ENCODE data around the gene SLC2A4RG.
"Not testable (repeated sequence)": the region's sequence is repeated elsewhere in the genome, so short reads cannot be mapped to it uniquely, and the experiment has no call there.

Gene SLC2A4RG

GRCh38 chr20:63771046-63771707 is 31.6 kb downstream of the SLC2A4RG start:
- H3K27ac ChIP-seq = no peak overlapping the region
- DNase-seq (ENCODE audit: low read depth, low spot score) = no peak

- DNase-seq (ENCODE audit: low read depth, low spot score) = no peak
- H3K27ac ChIP-seq = no peak overlapping the region
Measured at GRCh38 chr20:63772781-63773518, 33.4 kb downstream of the SLC2A4RG start.

GRCh38 chr20:63773571-63774241 is 34.1 kb downstream of the SLC2A4RG start:
- DNase-seq (ENCODE audit: low read depth, low spot score) = no peak
- no peak overlapping the region for H3K27ac ChIP-seq

DNA sequence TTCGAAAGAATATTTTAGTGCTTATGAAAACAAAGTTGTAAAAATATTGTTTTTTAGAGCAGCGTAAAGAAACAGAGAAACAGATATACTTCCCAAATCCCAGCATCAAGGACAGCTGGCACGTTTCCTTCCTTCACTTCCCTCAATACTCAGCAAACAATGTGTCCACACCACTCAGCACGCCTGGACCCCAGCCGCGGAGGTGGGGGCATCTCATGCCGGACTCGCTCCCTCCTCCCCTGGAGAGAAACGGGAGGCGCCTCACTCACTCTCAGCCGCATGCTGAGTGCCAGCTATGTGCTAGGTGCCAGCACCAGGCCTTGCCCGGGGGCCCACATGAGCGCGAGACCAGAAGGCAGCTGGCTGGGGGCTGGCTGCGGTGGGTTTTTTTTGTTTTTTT is 34.7 kb downstream of the SLC2A4RG start:
- no peak overlapping the region for H3K27ac ChIP-seq
- no peak for DNase-seq (ENCODE audit: low read depth, low spot score)

- DNase-seq (ENCODE audit: low read depth, low spot score) = no peak
Measured at GRCh38 chr20:63775096-63775978, 35.8 kb downstream of the SLC2A4RG start.

GRCh38 chr20:63776875-63777274 is 37.3 kb downstream of the SLC2A4RG start:
- not testable (repeated sequence) for DNase-seq (ENCODE audit: low read depth, low spot score); H3K27ac ChIP-seq

More at GRCh38 chr20:63775096-63775978, 35.8 kb downstream of the SLC2A4RG start:
- no peak overlapping the region for H3K27ac ChIP-seq

- H3K27ac ChIP-seq = no peak overlapping the region
- no peak for DNase-seq (ENCODE audit: low read depth, low spot score)
Measured at GRCh38 chr20:63777614-63778013, 38.0 kb downstream of the SLC2A4RG start.

DNA sequence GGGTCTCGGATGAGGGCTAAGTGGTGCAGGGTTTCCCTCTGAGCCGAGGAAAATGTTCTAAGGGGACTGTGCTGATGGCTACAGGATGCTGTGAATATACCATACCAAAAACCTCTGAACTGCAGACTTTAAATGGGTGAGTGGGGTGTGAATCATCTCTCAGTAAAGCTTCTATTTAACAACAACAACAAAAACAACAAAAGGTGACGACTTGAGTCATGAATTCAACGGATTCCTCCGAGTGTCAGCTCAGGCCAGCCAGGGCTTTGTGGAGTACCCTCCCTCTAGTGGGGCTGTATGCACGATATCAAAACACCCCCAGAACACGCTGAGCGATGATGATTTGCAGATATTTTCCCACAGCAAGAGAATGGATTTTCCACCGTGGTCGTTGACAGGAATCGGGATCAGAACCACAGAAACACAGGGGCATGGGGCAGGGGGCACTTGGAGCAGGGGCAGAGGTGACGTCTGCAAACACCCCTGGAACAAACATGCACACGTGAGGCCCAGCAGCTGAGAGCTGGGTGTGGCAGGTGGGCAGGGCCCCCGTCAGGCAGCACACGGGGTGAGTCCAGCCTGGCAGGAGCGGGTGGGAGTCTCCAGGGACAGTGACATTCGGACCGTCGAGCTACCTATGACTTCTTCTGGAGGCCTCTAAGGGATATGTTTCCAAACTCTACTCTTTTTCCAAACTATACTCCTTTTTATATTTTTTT is 38.6 kb downstream of the SLC2A4RG start:
- DNase-seq (ENCODE audit: low read depth, low spot score) = no peak
- no peak overlapping the region for H3K27ac ChIP-seq

DNA sequence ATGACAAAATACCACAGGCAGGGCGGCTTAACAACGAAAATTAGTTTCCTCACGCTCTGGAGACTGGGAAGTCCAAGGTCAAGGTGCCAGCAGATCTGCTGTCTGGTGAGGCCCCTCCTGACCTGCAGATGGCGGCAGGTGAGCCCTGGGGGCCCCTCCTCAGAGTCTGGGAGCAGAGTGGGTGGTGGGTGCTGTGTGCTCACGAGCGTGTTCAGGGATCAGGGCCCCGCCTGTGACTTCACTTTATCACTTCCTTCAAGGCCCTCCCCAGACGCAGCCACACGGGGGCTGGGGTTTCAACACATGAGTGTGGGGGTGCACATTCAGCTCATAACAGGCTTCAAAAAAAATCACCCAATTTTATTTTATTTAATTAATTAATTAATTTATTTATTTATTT is 39.3 kb downstream of the SLC2A4RG start:
- H3K27ac ChIP-seq = no peak overlapping the region
- DNase-seq (ENCODE audit: low read depth, low spot score) = no peak

GRCh38 chr20:63781181-63781580 is 41.6 kb downstream of the SLC2A4RG start:
- DNase-seq (ENCODE audit: low read depth, low spot score) = no peak
- H3K27ac ChIP-seq = no peak overlapping the region

- no peak for DNase-seq (ENCODE audit: low read depth, low spot score)
- no peak overlapping the region for H3K27ac ChIP-seq
Measured at GRCh38 chr20:63782051-63782471, 42.5 kb downstream of the SLC2A4RG start.

DNA sequence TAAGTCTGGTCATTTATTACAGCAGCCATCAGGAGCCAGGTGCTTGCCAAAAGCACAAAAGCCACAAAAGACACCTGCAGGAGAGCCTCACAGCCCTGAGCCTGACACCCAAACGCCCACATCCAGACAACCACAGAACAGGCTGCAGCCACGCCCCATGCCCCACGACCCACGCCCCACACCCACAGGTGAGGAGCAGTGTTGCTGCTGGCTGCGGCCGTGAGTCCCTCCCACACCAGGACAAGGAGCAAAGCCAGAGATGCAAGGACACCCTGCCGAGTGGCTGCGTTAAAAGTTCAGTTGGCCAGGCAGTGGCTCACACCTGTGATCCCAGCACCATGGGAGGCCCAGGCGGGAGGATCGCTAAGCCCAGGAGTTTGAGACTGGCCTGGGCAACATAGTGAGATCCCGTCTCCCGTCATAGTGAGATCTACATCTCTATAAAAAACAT is 43.0 kb downstream of the SLC2A4RG start:
- no peak for DNase-seq (ENCODE audit: low read depth, low spot score)
- no peak overlapping the region for H3K27ac ChIP-seq

- H3K27ac ChIP-seq = no peak overlapping the region
- DNase-seq (ENCODE audit: low read depth, low spot score) = no peak
Measured at GRCh38 chr20:63783970-63784369, 44.4 kb downstream of the SLC2A4RG start.

DNA sequence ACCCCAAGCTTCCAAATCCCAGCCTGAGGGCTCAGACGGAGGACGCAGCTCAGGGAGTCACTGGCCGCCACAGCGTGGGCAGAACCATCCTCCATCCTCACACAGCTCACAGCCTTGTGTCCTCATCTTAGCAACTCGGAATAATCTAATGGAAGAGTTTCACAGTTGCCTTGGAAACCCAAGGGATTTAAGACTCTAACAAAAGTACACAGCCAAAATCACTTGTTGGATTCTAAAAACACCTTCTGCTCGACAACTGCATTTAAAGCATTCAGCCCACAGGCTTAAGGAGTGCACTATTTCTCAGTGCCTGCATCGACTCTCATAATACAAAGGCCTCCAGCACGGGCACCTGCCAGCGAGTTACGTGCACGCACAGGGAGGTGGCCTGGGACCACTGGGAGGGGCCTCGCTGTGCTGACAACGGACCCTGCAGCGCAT is 46.1 kb downstream of the SLC2A4RG start:
- H3K27ac ChIP-seq = no peak overlapping the region

GRCh38 chr20:63787302-63787701 is 47.7 kb downstream of the SLC2A4RG start:
- DNase-seq (ENCODE audit: low read depth, low spot score) = no peak
- H3K27ac ChIP-seq = no peak overlapping the region

More for the DNA sequence above, 46.1 kb downstream of the SLC2A4RG start:
- DNase-seq (ENCODE audit: low read depth, low spot score) = no peak

GRCh38 chr20:63787749-63788148 is 48.2 kb downstream of the SLC2A4RG start:
- no peak for DNase-seq (ENCODE audit: low read depth, low spot score)
- no peak overlapping the region for H3K27ac ChIP-seq

GRCh38 chr20:63789836-63790571 is 50.4 kb downstream of the SLC2A4RG start:
- no peak for DNase-seq (ENCODE audit: low read depth, low spot score)
- H3K27ac ChIP-seq = no peak overlapping the region

DNA sequence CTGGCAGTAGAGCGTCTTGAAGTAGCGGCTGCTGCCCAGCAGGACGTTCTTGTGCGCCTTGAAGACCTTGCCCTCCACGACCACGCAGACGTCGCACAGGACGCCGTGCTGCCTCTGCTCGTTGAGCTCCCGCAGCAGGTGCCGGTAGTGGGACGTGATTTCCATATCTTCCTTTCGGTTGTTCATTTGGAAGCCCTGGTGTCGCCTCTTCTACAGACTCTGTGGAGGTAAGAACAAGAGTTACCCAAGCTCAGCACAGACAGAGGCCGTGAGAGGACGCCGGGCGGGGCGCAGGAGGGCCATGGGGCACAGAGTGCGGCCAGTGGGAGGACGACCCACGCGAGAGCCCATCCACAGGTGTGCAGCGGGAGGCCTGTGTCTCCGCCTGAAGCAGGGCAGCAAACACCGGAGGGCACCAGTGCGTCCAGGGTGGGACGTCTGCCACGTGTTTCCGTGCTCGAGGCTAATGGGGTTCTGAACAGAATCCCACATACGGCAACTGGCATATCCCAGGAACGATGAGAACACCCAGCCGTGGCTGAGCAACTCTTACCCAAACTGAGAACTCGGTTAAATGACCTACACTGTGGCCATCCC is 51.1 kb downstream of the SLC2A4RG start:
- no peak for DNase-seq (ENCODE audit: low read depth, low spot score)
- no peak overlapping the region for H3K27ac ChIP-seq
